Measurements from ENCODE around the gene FAM221B.

Gene FAM221B, protein sequence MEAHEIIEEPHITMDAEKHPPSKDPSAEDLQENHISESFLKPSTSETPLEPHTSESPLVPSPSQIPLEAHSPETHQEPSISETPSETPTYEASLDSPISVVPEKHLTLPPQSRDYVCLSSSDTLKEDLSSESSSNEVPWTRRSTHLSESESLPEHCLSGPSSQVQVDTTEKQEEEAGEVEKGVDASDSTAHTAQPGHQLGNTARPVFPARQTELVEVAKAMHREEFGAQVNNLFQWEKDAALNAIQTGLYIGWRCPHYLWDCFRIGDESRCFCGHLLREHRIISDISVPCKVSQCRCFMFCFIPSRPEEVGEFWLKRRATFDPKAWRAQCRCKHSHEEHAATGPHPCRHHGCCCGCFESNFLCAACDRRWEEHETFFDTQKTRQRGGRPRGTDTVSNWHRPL

DNA sequence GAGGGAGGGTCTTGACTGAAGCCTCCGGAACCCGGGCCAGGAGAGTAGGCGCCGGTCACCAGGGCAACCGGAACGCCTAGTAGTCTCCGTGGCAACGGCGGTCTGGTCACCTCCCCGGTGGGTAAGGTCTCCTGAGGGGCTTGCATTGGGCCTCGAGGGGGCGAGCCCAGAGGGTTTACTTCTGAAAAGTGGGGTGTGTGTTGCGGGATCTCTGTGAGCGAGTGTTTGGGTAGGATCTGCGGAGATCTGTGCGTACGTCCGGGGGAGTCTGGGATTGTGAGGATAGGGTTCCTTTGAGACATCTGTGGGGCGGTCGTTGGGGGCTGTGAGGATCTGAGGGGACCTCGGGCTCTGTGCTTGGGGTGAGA is at the start of gene FAM221B:
TSS of gene FAM221B (minus strand) at position 17 of the 368 bp plus-strand sequence. CDS start 2,571 bp downstream, outside the sequence.
- DNase-seq (ENCODE audit: low spot score): peak; percentile 40
- TF ChIP-seq, protein P1, sequence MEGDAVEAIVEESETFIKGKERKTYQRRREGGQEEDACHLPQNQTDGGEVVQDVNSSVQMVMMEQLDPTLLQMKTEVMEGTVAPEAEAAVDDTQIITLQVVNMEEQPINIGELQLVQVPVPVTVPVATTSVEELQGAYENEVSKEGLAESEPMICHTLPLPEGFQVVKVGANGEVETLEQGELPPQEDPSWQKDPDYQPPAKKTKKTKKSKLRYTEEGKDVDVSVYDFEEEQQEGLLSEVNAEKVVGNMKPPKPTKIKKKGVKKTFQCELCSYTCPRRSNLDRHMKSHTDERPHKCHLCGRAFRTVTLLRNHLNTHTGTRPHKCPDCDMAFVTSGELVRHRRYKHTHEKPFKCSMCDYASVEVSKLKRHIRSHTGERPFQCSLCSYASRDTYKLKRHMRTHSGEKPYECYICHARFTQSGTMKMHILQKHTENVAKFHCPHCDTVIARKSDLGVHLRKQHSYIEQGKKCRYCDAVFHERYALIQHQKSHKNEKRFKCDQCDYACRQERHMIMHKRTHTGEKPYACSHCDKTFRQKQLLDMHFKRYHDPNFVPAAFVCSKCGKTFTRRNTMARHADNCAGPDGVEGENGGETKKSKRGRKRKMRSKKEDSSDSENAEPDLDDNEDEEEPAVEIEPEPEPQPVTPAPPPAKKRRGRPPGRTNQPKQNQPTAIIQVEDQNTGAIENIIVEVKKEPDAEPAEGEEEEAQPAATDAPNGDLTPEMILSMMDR (IDR thresholded peaks at IDR 0.05; ENCODE audit: extremely low read depth, missing control alignments): no peak

DNA sequence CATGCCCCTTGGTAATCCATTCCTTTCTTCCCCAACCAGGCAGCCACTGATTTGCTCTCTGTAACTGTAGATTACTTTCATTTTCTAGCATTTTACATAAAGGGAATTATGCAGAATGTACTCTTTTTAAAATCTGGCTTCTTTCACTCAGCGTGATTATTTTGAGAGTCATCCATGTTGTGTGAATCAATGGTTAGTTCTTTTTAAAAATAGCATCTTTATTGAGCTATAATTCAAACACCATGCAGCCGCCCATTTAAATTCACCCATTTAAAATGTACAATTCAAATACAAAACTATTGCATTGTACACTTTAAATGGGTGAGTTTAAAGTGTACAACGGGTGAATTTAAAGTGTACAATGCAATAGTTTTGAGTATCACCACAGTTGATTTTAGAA is 44.0 kb upstream of the FAM221B start:
- TF ChIP-seq, protein P1 (IDR thresholded peaks at IDR 0.05; ENCODE audit: extremely low read depth, missing control alignments): no peak
- no peak for DNase-seq (ENCODE audit: low spot score)

DNA sequence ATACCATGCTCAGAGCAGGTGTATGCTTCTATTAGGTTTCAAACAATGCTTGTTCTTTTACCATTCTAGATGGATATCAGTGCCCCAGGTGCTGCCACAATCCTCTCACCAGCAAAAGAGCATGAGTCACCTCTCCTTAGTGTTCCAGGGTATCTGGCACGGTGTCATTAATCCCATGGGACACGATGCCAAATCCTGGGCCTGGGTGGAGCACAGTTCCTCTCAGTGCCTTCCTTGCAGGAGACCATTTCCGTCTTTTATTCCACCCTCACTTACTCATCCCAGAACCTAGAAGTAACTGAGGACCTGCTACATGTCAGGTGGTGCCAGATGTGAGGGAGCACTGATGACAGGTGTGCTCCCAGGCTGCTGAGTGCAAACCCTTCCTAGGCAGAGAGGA is 43.0 kb upstream of the FAM221B start:
- TF ChIP-seq, protein P1 (IDR thresholded peaks at IDR 0.05; ENCODE audit: extremely low read depth, missing control alignments): no peak
- DNase-seq (ENCODE audit: low spot score): no peak

DNA sequence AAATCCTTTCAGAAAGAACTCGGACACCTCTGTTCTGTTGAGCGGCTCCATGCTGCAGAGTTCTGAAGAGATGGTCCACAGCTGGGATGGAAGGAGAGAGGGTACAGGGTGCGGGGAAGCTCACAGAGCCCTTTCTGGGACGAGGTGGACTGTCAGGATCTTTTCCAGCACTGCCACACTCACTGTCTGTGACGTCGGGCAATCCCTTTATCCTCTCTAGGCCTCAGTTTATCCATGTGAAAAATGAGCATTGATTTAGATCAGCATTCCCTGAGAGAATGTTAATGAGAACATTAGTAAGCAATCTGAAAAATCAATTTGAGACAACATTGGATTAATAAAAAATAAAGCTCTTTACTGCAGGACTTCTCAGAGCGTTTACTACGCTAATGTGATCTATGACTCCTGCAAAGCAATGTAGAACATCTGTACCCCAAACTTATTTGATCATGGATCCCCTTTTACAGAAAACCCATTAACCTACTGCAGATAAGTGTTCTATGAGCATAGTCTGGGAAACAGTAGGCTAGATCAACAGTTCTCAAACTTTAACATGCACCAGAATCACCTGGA is 41.9 kb upstream of the FAM221B start, which contains the start of gene OR13J1:
TSS of gene OR13J1 (minus strand) at position 51 of the 573 bp plus-strand sequence. CDS start at position 51, 0 bp downstream.
- TF ChIP-seq, protein P1 (IDR thresholded peaks at IDR 0.05; ENCODE audit: extremely low read depth, missing control alignments): no peak
- no peak for DNase-seq (ENCODE audit: low spot score)

DNA sequence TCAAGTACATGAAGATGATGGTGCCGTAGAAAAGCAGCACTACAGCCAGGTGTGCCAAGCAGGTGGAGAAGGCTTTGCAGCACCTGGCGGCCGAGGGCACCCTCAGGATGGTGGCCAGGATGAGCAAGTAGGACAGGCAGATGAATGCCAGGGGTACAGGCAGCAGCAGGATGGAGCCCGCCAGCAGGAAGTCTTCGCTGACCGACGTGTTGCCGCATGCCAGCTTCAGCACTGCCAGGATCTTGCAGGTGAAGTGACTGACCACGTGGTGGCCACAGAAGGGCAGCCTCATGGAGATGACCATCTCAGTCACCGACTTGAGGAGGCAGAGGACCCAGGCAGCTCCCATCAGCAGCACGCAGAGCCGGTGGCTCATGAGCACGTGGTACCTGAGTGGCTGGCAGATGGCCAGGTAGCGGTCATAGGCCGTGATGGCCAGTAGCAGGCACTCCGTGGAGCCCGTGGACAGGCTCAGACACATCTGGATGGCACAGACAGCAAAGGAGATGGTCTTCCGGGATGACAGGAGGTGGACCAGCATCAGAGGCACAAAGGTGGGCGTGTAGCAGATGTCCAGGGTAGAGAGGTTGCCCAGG is 41.2 kb upstream of the FAM221B start:
- TF ChIP-seq, protein P1 (IDR thresholded peaks at IDR 0.05; ENCODE audit: extremely low read depth, missing control alignments): no peak
- no peak for DNase-seq (ENCODE audit: low spot score)

DNA sequence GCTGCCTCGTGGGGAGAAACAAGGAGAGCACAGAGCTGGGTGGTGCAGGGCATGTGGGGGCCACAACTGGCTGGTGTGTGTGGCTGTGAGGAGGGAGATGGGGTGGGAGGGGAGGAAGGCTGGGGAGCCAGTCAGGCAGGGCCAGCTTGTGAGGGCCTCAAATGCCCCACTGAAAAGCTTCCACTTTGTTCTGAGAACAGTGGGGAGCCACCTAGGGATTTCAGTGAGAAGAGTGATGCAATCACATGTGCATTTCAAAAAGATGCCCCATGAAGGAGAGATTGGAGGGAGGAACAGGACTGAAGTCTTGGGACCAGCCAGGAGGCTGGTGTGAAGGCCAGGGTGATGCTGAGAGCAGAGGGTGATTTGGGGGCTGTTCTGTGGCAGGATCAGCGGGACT is 40.4 kb upstream of the FAM221B start:
- TF ChIP-seq, protein P1 (IDR thresholded peaks at IDR 0.05; ENCODE audit: extremely low read depth, missing control alignments): no peak
- no peak for DNase-seq (ENCODE audit: low spot score)

DNA sequence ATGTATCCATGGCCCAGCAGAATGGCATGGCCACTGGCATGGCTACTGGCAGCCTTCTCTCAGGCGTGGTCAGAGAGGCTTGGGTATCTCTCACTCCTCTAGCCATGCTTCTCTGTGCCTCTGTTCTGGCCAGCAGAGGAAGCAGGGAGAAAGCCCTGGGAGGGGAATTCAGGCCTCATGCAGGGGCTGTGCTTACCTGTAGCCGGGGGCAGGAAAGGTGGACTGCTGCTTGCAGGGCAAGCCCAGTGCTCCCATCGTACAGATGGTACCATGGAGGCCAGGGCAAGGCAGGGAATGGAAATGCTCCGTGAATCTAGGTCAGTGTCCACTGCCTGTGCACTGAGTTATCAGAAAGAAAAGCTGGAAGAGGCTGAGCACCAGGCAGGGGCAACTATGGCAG is 39.0 kb upstream of the FAM221B start:
- no peak for DNase-seq (ENCODE audit: low spot score)
- TF ChIP-seq, protein P1 (IDR thresholded peaks at IDR 0.05; ENCODE audit: extremely low read depth, missing control alignments): no peak

All from GM20000 (cell line).